Measurements from ENCODE around the gene RYR1.
A peak's percentile ranks its signal among the peaks of the same experiment; 100 is the strongest.
"Not testable (repeated sequence)": the region's sequence is repeated elsewhere in the genome, so short reads cannot be mapped to it uniquely, and the experiment has no call there.

Gene RYR1

GRCh38 chr19:38626401-38626800 lies 192.9 kb downstream of the RYR1 start:
- no peak for DNase-seq

DNA sequence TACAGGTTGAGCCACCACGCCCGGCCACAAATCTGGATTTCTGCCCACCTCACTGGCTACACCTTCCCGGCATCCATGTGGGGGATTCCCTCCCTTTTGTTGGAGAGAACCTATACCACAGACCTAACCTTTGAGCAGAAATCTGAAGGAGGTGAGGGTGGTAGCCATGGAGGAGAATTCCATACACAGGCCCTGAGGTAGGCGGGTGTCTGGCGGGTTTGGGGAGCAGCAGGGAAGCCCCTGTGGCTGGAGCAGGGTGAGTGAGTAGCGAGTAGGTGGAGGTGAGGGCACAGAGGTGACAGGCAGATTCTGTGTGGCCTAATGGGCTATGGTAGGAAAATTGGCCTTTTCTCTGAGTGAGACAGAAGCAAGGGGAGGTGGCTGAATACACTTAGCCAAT lies 196.1 kb downstream of the RYR1 start:
- DNase-seq: no peak

- not testable (repeated sequence) for DNase-seq
These were observed 197.8 kb downstream of the RYR1 start for GRCh38 chr19:38631301-38631700.

- DNase-seq: not testable (repeated sequence)
These were observed 198.5 kb downstream of the RYR1 start for GRCh38 chr19:38631811-38632475.

- DNase-seq: no peak
These were observed 199.2 kb downstream of the RYR1 start for GRCh38 chr19:38632476-38633213.

DNA sequence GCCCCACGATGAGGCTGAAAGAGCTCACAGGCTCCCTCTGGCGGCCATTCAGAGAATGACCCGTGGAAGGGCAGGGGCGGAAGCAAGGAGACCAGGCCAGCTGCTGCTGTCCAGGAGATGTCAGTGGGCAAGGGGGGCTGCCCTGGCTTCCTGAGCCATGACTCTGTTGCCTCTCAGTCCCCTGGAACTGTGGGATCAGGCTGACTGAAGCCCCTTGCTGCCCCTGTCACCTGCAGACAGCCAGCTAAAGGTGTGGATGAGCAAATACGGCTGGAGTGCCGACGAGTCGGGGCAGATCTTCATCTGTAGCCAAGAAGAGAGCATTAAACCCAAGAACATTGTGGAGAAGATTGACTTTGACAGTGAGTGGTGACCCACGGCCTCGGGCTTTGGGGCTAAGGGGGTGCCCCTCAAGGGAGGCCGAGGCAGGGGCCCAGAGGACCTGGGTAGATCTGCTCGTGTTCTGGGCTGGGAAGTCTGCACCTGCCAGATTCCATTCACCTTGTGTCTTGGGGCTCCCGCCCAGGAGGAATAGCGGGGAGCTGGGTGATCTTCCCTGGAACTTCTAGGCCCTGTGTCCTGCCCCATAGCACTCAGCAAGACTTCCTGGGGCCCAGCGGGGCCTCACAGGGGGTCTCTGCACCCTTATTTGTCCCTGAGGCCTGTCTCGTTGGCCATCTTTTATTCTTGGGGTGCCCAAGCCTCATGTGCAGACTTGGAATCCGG lies 201.4 kb downstream of the RYR1 start:
- DNase-seq: peak; percentile 83

DNA sequence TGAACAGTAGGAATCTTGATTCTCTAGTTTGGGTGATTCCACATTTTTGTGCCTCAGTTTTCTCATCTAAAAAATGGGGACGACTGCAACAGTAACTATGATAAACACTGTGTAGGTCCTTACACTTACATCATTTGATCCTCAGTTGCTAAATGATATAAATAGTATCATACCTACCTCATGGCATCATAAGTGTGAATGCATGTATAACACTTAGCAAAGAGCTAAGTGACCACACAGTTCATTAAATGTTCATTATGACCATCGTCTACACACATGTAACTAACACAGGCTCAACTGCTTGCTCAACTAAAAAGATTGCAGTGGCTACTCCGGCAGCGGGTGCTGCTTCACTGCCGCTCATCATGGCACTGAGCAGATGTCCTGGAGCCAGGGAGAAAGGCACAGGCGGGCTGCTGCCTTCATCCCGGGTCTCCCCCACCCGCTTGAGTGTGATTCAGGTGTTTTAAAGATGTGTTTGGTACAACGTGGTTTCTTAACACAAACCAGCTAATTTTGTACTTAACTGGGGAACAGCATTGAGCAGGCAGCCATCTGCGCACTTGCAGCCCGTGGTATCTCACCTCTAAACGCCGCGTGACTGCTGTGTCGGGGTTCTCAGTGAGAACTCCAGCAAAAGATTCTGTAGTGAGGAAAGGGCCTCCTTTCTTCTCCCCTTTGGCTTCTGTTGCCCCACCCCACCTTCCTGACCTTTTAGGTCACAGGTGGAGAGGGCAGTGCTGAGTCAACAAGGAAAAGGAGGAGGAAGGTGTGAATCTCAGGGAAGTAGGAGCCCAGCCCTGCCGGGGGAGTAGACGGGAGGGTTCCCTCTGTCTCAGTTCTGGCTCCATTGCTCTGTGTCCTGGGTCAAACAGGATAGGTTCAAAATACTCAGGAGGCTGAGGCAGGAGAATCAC lies 202.2 kb downstream of the RYR1 start:
- no peak for DNase-seq

Data from activated CD4-positive, alpha-beta T cell treated with anti-CD3 and anti-CD28 coated beads for 48 hours (primary cell).